Measurements from ENCODE around the gene NOB1.

DNA sequence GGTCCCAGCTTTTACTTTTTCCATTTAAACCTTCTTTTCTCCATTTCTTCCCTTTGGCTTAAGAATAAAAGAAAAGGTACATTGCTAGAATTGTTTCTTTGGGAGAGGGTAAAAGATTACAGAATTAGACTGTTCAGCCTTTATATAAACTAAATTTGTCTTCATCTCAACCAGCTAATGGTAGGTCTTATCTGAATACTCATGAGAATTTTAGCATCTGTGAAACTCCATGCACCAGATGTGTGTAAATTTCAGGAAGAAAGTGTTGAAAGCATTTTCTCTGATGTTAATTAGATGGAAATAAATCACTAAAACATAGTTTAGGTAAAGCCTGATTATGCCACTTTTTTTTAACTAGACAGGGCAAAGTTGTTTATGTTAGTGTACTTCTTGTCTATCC lies 53.3 kb downstream of the NOB1 start:
- TF ChIP-seq, protein P1, sequence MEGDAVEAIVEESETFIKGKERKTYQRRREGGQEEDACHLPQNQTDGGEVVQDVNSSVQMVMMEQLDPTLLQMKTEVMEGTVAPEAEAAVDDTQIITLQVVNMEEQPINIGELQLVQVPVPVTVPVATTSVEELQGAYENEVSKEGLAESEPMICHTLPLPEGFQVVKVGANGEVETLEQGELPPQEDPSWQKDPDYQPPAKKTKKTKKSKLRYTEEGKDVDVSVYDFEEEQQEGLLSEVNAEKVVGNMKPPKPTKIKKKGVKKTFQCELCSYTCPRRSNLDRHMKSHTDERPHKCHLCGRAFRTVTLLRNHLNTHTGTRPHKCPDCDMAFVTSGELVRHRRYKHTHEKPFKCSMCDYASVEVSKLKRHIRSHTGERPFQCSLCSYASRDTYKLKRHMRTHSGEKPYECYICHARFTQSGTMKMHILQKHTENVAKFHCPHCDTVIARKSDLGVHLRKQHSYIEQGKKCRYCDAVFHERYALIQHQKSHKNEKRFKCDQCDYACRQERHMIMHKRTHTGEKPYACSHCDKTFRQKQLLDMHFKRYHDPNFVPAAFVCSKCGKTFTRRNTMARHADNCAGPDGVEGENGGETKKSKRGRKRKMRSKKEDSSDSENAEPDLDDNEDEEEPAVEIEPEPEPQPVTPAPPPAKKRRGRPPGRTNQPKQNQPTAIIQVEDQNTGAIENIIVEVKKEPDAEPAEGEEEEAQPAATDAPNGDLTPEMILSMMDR (IDR thresholded peaks at IDR 0.05), result no peak
- no peak for TF ChIP-seq POLR2A (IDR thresholded peaks at IDR 0.05)
